ENCODE measurements around the gene PTGR2.
"Not testable (repeated sequence)": the region's sequence is repeated elsewhere in the genome, so short reads cannot be mapped to it uniquely, and the experiment has no call there.

PTGR2 gene

GRCh38 chr14:73886449-73887317, 35.1 kb downstream of the PTGR2 start, which contains the start of gene ZNF410:
Gene ZNF410, plus strand, starts transcription at chr14:73886859. Its CDS starts 5,317 bp downstream, at chr14:73892176.
- DNase-seq (ENCODE audit: low read depth in 2 of 2), result peak; percentile 86 to 92

GRCh38 chr14:73887318-73887616, 35.6 kb downstream of the PTGR2 start:
- DNase-seq (ENCODE audit: low read depth in 2 of 2), result no peak

GRCh38 chr14:73887694-73888459, 36.2 kb downstream of the PTGR2 start:
- DNase-seq (ENCODE audit: low read depth in 2 of 2), result no peak

- no peak for DNase-seq (ENCODE audit: low read depth in 2 of 2)
These were observed 36.8 kb downstream of the PTGR2 start for GRCh38 chr14:73888460-73888725.

GRCh38 chr14:73888971-73889370, 37.3 kb downstream of the PTGR2 start:
- no peak for DNase-seq (ENCODE audit: low read depth in 2 of 2)

GRCh38 chr14:73889376-73889775, 37.7 kb downstream of the PTGR2 start:
- DNase-seq (ENCODE audit: low read depth in 2 of 2), result no peak

GRCh38 chr14:73894180-73894687, 42.6 kb downstream of the PTGR2 start:
- not testable (repeated sequence) for DNase-seq (ENCODE audit: low read depth in 2 of 2)

- no peak for DNase-seq (ENCODE audit: low read depth in 2 of 2)
These were observed 44.3 kb downstream of the PTGR2 start for GRCh38 chr14:73895939-73896338.

GRCh38 chr14:73896521-73896920, 44.9 kb downstream of the PTGR2 start:
- no peak for DNase-seq (ENCODE audit: low read depth in 2 of 2)

GRCh38 chr14:73903028-73903427, 51.4 kb downstream of the PTGR2 start:
- DNase-seq (ENCODE audit: low read depth in 2 of 2), result no peak

- DNase-seq (ENCODE audit: low read depth in 2 of 2), result no peak
These were observed 58.0 kb downstream of the PTGR2 start for GRCh38 chr14:73909681-73910080.

- no peak for DNase-seq (ENCODE audit: low read depth in 2 of 2)
These were observed 61.6 kb downstream of the PTGR2 start for GRCh38 chr14:73913256-73913655.

- DNase-seq (ENCODE audit: low read depth in 2 of 2), result no peak
These were observed 64.7 kb downstream of the PTGR2 start for GRCh38 chr14:73916324-73916723.

- DNase-seq (ENCODE audit: low read depth in 2 of 2), result not testable (repeated sequence)
These were observed 67.8 kb downstream of the PTGR2 start for GRCh38 chr14:73919457-73919856.

GRCh38 chr14:73924337-73924736, 72.7 kb downstream of the PTGR2 start:
- no peak for DNase-seq (ENCODE audit: low read depth in 2 of 2)

All from stimulated activated CD8-positive, alpha-beta memory T cell treated with anti-CD3 and anti-CD28 coated beads, Interleukin-7, amount 100 ng/mL, for 4 hours (primary cell).